ENCODE data around the gene ONECUT1. TPM values are rescaled to one million over a fixed set of nuclear protein-coding genes. Genes with fewer than 3 reads are reported as not detected.

Gene ONECUT1
- total RNA-seq, 1 donor from 2014 or later, result not detected

- DNase-seq (ENCODE audit: low read depth in 2 of 2), result no peak
Measured at GRCh38 chr15:52797625-52798501, 7.7 kb upstream of the ONECUT1 start.

GRCh38 chr15:52796753-52797520 is 6.8 kb upstream of the ONECUT1 start:
- no peak for DNase-seq (ENCODE audit: low read depth in 2 of 2)

GRCh38 chr15:52796228-52796521 is 6.0 kb upstream of the ONECUT1 start:
- no peak for DNase-seq (ENCODE audit: low read depth in 2 of 2)

- no peak for DNase-seq (ENCODE audit: low read depth in 2 of 2)
Measured at GRCh38 chr15:52795464-52796227, 5.5 kb upstream of the ONECUT1 start.

GRCh38 chr15:52794665-52795463 is 4.7 kb upstream of the ONECUT1 start:
- no peak for DNase-seq (ENCODE audit: low read depth in 2 of 2)

- DNase-seq (ENCODE audit: low read depth in 2 of 2), result no peak
Measured at GRCh38 chr15:52791776-52792175, 1.6 kb upstream of the ONECUT1 start.

- DNase-seq (ENCODE audit: low read depth in 2 of 2), result no peak
Measured at GRCh38 chr15:52790941-52791751, 1.0 kb upstream of the ONECUT1 start.

GRCh38 chr15:52789601-52790168 is 451 bp downstream of the ONECUT1 start:
- DNase-seq (ENCODE audit: low read depth in 2 of 2), result peak in 1 of 2 donors; percentile 27

GRCh38 chr15:52789008-52789600 is 1.0 kb downstream of the ONECUT1 start:
- DNase-seq (ENCODE audit: low read depth in 2 of 2), result no peak

GRCh38 chr15:52788099-52788986 is 1.8 kb downstream of the ONECUT1 start:
- no peak for DNase-seq (ENCODE audit: low read depth in 2 of 2)

GRCh38 chr15:52787549-52788098 is 2.5 kb downstream of the ONECUT1 start:
- no peak for DNase-seq (ENCODE audit: low read depth in 2 of 2)

GRCh38 chr15:52787123-52787503 is 3.0 kb downstream of the ONECUT1 start:
- DNase-seq (ENCODE audit: low read depth in 2 of 2), result no peak

GRCh38 chr15:52786436-52787122 is 3.6 kb downstream of the ONECUT1 start:
- DNase-seq (ENCODE audit: low read depth in 2 of 2), result no peak

GRCh38 chr15:52785672-52786406 is 4.3 kb downstream of the ONECUT1 start:
- DNase-seq (ENCODE audit: low read depth in 2 of 2), result no peak

- no peak for DNase-seq (ENCODE audit: low read depth in 2 of 2)
Measured at GRCh38 chr15:52784799-52785671, 5.1 kb downstream of the ONECUT1 start.
